SU-DHL-6 (cell line): ENCODE results near the gene GAS5.

Experiments
- EZH2phosphoT487 ChIP-seq: fragments of 200-600 bp; sonication (generic), shearing (Covaris generic); conservative IDR thresholded peaks from 2 replicates; pipeline ENCODE4 v1.6.1; 2018; ENCODE audit warnings: mild to moderate bottlenecking, antibody characterized with exemption, low read length, moderate library complexity, mixed read lengths
- TF ChIP-seq, protein P1 (sequence below): fragments of 200-600 bp; sonication (generic); IDR thresholded peaks from one replicate; pipeline ENCODE4 v1.5.1; 2017; ENCODE audit warnings: antibody characterized with exemption, mild to moderate bottlenecking, low read length, moderate library complexity; ENCODE audit not compliant: insufficient read depth, poor library complexity, severe bottlenecking

- TF ChIP-seq, protein P1, sequence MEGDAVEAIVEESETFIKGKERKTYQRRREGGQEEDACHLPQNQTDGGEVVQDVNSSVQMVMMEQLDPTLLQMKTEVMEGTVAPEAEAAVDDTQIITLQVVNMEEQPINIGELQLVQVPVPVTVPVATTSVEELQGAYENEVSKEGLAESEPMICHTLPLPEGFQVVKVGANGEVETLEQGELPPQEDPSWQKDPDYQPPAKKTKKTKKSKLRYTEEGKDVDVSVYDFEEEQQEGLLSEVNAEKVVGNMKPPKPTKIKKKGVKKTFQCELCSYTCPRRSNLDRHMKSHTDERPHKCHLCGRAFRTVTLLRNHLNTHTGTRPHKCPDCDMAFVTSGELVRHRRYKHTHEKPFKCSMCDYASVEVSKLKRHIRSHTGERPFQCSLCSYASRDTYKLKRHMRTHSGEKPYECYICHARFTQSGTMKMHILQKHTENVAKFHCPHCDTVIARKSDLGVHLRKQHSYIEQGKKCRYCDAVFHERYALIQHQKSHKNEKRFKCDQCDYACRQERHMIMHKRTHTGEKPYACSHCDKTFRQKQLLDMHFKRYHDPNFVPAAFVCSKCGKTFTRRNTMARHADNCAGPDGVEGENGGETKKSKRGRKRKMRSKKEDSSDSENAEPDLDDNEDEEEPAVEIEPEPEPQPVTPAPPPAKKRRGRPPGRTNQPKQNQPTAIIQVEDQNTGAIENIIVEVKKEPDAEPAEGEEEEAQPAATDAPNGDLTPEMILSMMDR = no peak
- no peak for TF ChIP-seq EZH2phosphoT487
These were observed 15.7 kb downstream of the GAS5 start for GRCh38 chr1:173852105-173852504.
